ENCODE measurements around the gene SCN9A.

DNA sequence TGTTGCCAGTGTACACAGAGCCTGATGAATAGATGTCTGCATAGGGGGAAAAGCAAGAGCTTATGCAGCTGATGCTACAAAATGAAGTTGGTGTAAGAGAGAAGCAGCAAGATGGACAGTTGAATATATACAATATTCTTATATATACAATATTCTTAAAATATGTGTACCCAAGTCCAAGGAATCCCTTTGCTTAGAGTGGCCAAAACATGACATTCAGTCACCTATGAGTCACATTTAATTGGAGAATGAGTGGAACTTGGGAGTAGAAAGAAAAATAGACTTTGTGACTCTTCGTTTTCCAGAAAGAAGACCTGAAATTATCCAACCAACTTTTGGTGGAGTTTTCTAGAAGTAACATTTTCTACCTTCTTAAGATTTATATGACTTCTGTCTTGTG lies 81.8 kb downstream of the SCN9A start:
- TF ChIP-seq SIN3A (IDR thresholded peaks at IDR 0.05; ENCODE audit: borderline replicate concordance, insufficient read depth, low read length), result no peak
- no peak for TF ChIP-seq POLR2AphosphoS5 (IDR thresholded peaks at IDR 0.05; ENCODE audit: low read depth, low read length)
- TF ChIP-seq, protein P1, sequence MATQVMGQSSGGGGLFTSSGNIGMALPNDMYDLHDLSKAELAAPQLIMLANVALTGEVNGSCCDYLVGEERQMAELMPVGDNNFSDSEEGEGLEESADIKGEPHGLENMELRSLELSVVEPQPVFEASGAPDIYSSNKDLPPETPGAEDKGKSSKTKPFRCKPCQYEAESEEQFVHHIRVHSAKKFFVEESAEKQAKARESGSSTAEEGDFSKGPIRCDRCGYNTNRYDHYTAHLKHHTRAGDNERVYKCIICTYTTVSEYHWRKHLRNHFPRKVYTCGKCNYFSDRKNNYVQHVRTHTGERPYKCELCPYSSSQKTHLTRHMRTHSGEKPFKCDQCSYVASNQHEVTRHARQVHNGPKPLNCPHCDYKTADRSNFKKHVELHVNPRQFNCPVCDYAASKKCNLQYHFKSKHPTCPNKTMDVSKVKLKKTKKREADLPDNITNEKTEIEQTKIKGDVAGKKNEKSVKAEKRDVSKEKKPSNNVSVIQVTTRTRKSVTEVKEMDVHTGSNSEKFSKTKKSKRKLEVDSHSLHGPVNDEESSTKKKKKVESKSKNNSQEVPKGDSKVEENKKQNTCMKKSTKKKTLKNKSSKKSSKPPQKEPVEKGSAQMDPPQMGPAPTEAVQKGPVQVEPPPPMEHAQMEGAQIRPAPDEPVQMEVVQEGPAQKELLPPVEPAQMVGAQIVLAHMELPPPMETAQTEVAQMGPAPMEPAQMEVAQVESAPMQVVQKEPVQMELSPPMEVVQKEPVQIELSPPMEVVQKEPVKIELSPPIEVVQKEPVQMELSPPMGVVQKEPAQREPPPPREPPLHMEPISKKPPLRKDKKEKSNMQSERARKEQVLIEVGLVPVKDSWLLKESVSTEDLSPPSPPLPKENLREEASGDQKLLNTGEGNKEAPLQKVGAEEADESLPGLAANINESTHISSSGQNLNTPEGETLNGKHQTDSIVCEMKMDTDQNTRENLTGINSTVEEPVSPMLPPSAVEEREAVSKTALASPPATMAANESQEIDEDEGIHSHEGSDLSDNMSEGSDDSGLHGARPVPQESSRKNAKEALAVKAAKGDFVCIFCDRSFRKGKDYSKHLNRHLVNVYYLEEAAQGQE (IDR thresholded peaks at IDR 0.05; ENCODE audit: insufficient read depth in 1 of 2, low read depth in 2 of 2, low read length in 2 of 2), result no peak
- no peak for TF ChIP-seq TAF1 (IDR thresholded peaks at IDR 0.05; ENCODE audit: borderline replicate concordance, insufficient read depth, low read length)
